ENCODE measurements around the gene IMPG2. TPM values are rescaled to one million over a fixed set of nuclear protein-coding genes. Genes with fewer than 3 reads are reported as not detected.

The IMPG2 gene
- total RNA-seq, 1 experiment from 2014 or later: 0.50 TPM

DNA sequence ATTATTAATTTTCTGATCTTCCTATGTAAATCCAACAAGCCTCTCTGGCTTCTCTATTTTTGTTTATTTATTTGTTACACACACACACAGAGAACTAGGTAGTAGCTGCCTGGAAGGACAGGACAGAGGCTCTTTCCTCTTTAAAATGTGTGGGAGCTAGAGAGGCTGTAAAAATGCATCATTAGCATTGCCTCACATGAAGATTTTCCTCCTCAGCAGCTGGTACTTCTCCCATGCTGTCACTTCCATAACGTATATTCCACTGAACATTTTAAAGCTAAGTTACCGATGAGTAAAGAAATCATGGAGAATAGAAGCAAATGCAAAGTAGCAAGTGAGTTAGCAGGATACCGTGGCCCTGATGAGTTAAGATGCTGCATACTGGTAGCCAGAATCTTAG lies 63.9 kb downstream of the IMPG2 start:
- TF ChIP-seq, protein P1, sequence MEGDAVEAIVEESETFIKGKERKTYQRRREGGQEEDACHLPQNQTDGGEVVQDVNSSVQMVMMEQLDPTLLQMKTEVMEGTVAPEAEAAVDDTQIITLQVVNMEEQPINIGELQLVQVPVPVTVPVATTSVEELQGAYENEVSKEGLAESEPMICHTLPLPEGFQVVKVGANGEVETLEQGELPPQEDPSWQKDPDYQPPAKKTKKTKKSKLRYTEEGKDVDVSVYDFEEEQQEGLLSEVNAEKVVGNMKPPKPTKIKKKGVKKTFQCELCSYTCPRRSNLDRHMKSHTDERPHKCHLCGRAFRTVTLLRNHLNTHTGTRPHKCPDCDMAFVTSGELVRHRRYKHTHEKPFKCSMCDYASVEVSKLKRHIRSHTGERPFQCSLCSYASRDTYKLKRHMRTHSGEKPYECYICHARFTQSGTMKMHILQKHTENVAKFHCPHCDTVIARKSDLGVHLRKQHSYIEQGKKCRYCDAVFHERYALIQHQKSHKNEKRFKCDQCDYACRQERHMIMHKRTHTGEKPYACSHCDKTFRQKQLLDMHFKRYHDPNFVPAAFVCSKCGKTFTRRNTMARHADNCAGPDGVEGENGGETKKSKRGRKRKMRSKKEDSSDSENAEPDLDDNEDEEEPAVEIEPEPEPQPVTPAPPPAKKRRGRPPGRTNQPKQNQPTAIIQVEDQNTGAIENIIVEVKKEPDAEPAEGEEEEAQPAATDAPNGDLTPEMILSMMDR (IDR thresholded peaks at IDR 0.05; ENCODE audit: unreplicated experiment): no peak
- Mint-ChIP-seq H3K27ac (ENCODE audit: unreplicated experiment) (no peak overlapping the region), H3K4me3 (ENCODE audit: low read depth, unreplicated experiment) (no peak overlapping the region), H3K9me3 (ENCODE audit: low read depth, unreplicated experiment) (no peaks in the 10 kb centered on the region), H3K36me3 (ENCODE audit: insufficient read depth, unreplicated experiment) (no peaks in the 10 kb centered on the region), H3K27me3 (ENCODE audit: unreplicated experiment) (no peaks in the 10 kb centered on the region), H3K4me1 (ENCODE audit: low read depth, unreplicated experiment) (peaks cover 7% of the 10 kb centered on the region)
- CTCF ChIA-PET: no interaction called here
- DNase-seq: no peak
- BruUV-seq (replicated peaks): no TSS peak
- intact Hi-C loops (cut with micrococcal nuclease; ENCODE audit: unreplicated experiment): no loop called here

DNA sequence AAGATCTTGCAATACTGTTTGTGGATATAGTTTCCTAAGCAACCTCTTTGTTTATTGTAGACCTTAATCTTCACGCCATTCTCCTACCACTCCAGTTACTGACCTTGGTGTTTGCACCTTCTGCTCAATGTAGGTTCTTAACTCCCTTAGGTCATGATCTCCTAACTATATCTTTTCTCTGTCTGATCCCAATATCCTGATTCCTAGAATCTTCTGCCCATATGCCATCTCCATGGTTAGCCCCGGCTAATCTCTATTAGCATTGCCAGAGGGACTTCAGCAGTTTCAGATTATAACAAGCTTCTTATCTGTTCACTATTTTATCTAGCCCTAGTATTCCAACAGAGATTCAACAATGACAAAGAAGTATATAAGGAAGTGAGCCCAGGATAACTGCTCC lies 64.9 kb downstream of the IMPG2 start:
- no peak for DNase-seq
- Mint-ChIP-seq H3K4me1 (ENCODE audit: low read depth, unreplicated experiment) (peaks cover 7% of the 10 kb centered on the region), H3K27ac (ENCODE audit: unreplicated experiment) (no peak overlapping the region), H3K9me3 (ENCODE audit: low read depth, unreplicated experiment) (no peaks in the 10 kb centered on the region), H3K36me3 (ENCODE audit: insufficient read depth, unreplicated experiment) (no peaks in the 10 kb centered on the region), H3K27me3 (ENCODE audit: unreplicated experiment) (no peaks in the 10 kb centered on the region), H3K4me3 (ENCODE audit: low read depth, unreplicated experiment) (no peak overlapping the region)
- CTCF ChIA-PET: no interaction called here
- no TSS peak for BruUV-seq (replicated peaks)
- intact Hi-C loops (cut with micrococcal nuclease; ENCODE audit: unreplicated experiment): no loop called here
- TF ChIP-seq, protein P1 (IDR thresholded peaks at IDR 0.05; ENCODE audit: unreplicated experiment): no peak

DNA sequence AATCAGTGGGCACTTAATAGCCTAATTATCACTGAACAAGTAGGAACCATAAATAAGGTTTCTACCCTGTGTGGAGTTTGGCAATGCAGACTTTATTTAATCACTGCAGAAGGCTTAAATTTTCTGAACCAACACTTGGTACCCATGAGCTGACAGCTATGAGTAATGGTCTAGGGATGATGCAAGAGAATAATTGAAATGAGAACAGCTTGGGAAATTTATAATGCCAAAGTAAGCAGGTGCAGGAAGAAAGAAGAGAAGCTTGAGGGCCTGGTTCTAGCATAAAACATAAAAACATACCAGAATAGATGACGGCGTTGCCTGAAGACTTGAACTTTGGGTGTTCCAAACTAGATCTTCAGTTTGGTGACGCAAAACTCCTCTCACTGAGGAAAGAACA lies 67.0 kb downstream of the IMPG2 start:
- no peak for DNase-seq
- Mint-ChIP-seq H3K27ac (ENCODE audit: unreplicated experiment) (no peak overlapping the region), H3K4me3 (ENCODE audit: low read depth, unreplicated experiment) (no peak overlapping the region), H3K9me3 (ENCODE audit: low read depth, unreplicated experiment) (peaks cover 4% of the 10 kb centered on the region), H3K4me1 (ENCODE audit: low read depth, unreplicated experiment) (peaks cover 7% of the 10 kb centered on the region), H3K36me3 (ENCODE audit: insufficient read depth, unreplicated experiment) (no peaks in the 10 kb centered on the region), H3K27me3 (ENCODE audit: unreplicated experiment) (no peaks in the 10 kb centered on the region)
- intact Hi-C loops (cut with micrococcal nuclease; ENCODE audit: unreplicated experiment): no loop called here
- BruUV-seq (replicated peaks): no TSS peak
- TF ChIP-seq, protein P1 (IDR thresholded peaks at IDR 0.05; ENCODE audit: unreplicated experiment): no peak
- CTCF ChIA-PET: no interaction called here

DNA sequence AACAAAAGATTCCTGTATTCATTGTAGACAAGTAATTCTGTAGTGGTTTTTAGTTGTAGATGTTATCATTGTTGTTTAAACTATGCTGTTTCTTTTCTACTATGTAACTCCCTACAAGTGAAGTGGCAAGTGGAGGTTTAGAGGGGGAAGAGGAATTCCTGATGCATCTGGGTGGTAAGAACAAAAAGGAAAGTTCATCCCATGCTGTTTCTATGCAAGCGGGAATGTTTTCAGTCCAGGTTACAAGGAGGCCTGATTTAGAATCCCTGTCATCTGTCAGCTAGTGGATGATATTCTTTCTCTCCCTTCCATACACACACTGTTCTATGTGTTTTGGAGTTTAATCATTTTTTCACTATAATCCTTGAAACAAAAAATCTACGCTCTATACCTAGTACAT lies 67.4 kb downstream of the IMPG2 start:
- CTCF ChIA-PET: no interaction called here
- Mint-ChIP-seq H3K27me3 (ENCODE audit: unreplicated experiment) (no peaks in the 10 kb centered on the region), H3K36me3 (ENCODE audit: insufficient read depth, unreplicated experiment) (no peaks in the 10 kb centered on the region), H3K4me3 (ENCODE audit: low read depth, unreplicated experiment) (no peak overlapping the region), H3K4me1 (ENCODE audit: low read depth, unreplicated experiment) (peaks cover 7% of the 10 kb centered on the region), H3K9me3 (ENCODE audit: low read depth, unreplicated experiment) (peaks cover 4% of the 10 kb centered on the region), H3K27ac (ENCODE audit: unreplicated experiment) (no peak overlapping the region)
- TF ChIP-seq, protein P1 (IDR thresholded peaks at IDR 0.05; ENCODE audit: unreplicated experiment): no peak
- intact Hi-C loops (cut with micrococcal nuclease; ENCODE audit: unreplicated experiment): no loop called here
- DNase-seq: no peak
- BruUV-seq (replicated peaks): no TSS peak

DNA sequence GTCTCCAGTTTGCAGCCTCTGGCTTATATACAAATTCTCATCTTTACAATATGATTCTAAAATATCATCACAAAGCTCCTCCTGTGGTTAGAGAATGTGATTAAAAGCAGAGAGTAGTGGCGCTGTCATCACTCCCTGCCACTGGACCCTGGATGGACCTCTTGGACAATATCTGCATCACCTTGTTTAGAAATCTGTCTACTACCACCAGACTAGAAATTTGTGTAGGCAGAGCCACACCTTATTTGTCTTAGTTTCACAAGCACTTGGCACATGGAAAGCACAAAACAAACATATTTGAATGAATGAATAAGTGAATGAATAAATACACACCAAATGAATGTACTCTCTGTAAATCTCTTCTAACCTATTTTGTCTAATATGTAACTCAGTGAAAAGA lies 68.1 kb downstream of the IMPG2 start:
- no peak for DNase-seq
- H3K27ac Mint-ChIP-seq (ENCODE audit: unreplicated experiment): no peak overlapping the region
- H3K4me3 Mint-ChIP-seq (ENCODE audit: low read depth, unreplicated experiment): no peak overlapping the region
- TF ChIP-seq, protein P1 (IDR thresholded peaks at IDR 0.05; ENCODE audit: unreplicated experiment): no peak
- peaks cover 4% of the 10 kb centered on the region for H3K9me3 Mint-ChIP-seq (ENCODE audit: low read depth, unreplicated experiment)
- H3K36me3 Mint-ChIP-seq (ENCODE audit: insufficient read depth, unreplicated experiment): no peaks in the 10 kb centered on the region
- BruUV-seq (replicated peaks): no TSS peak
- H3K27me3 Mint-ChIP-seq (ENCODE audit: unreplicated experiment): no peaks in the 10 kb centered on the region
- H3K4me1 Mint-ChIP-seq (ENCODE audit: low read depth, unreplicated experiment): peaks cover 7% of the 10 kb centered on the region
- CTCF ChIA-PET: no interaction called here
- intact Hi-C loops (cut with micrococcal nuclease; ENCODE audit: unreplicated experiment): no loop called here

All from Calu3 (cell line).